PC-3 (cell line): ENCODE measurements around the gene LRRC40. TPM values are rescaled to one million over a fixed set of nuclear protein-coding genes. Genes with fewer than 3 reads are reported as not detected.
"Not testable (repeated sequence)": the region's sequence is repeated elsewhere in the genome, so short reads cannot be mapped to it uniquely, and the experiment has no call there.

ENCODE experiments used
- ATAC-seq: fragments of 200-7000 bp; cut with Tn5 transposase; 2 replicates; pipeline ENCODE4 v1.9.1; 2020; ENCODE audit warnings: mild to moderate bottlenecking, moderate library complexity
- BruUV-seq: library from RNA; stranded (reverse); fragments of 400-500 nt; replicated peaks from 2 replicates; lab custom pipeline; 2021; lab: Mats Ljungman, UMichigan
- CTCF ChIA-PET: fragments of 300-600 bp; sonication (Branson Sonifier 250); formaldehyde crosslinking; loops from one replicate; lab custom pipeline; 2022; ENCODE audit warnings: antibody characterized with exemption; lab: Charles Lee
- POLR2A ChIA-PET: fragments of 300-600 bp; sonication (Branson Sonifier 250); formaldehyde crosslinking; loops from one replicate; lab custom pipeline; 2022; ENCODE audit warnings: antibody characterized with exemption; ENCODE audit not compliant: unreplicated experiment; lab: Charles Lee
- DNase-seq: peaks from one replicate; pipeline ENCODE4 v3.0.0-alpha.2; 2015
- H2AFZ ChIP-seq: fragments of 300-600 bp; sonication (generic); 2 replicates; pipeline ENCODE4 v1.6.0; 2016; ENCODE audit warnings: antibody characterized with exemption, low read length
- H3F3A ChIP-seq: fragments of 300-600 bp; sonication (generic); one replicate; pipeline ENCODE4 v1.6.0; 2017; ENCODE audit warnings: antibody characterized with exemption, low read length, control low read depth, mild to moderate bottlenecking; ENCODE audit not compliant: unreplicated experiment
- H3K27ac ChIP-seq: fragments of 300-600 bp; sonication (generic); 2 replicates; pipeline ENCODE4 v1.5.1; 2016; ENCODE audit warnings: mild to moderate bottlenecking, low read length
- H3K27me3 ChIP-seq: fragments of 300-600 bp; sonication (generic); 2 replicates; pipeline ENCODE4 v1.6.1; 2016; ENCODE audit warnings: low read length, mixed read lengths
- H3K36me3 ChIP-seq: fragments of 300-600 bp; sonication (generic); 2 replicates; pipeline ENCODE4 v1.6.1; 2016; ENCODE audit warnings: low read depth, mixed run types, low read length, mixed read lengths
- H3K4me1 ChIP-seq: fragments of 300-600 bp; sonication (generic); 2 replicates; pipeline ENCODE4 v1.5.1; 2016; ENCODE audit warnings: low read length; ENCODE audit not compliant: insufficient read depth
- H3K4me2 ChIP-seq: fragments of 300-600 bp; sonication (generic); 2 replicates; pipeline ENCODE4 v1.6.0; 2016; ENCODE audit warnings: low read length
- H3K4me3 ChIP-seq: fragments of 300-600 bp; sonication (generic); 2 replicates; pipeline ENCODE4 v1.5.1; 2016; ENCODE audit warnings: mild to moderate bottlenecking, low read length, mixed read lengths
- H3K79me2 ChIP-seq: fragments of 300-600 bp; sonication (generic); 2 replicates; pipeline ENCODE4 v1.6.1; 2017; ENCODE audit warnings: low read length, mixed read lengths
- H3K9ac ChIP-seq: fragments of 300-600 bp; sonication (generic); 2 replicates; pipeline ENCODE4 v1.6.0; 2016; ENCODE audit warnings: mild to moderate bottlenecking, low read length
- H3K9me2 ChIP-seq: fragments of 300-600 bp; sonication (generic); replicated peaks from 2 replicates; pipeline ENCODE4 v1.6.1; 2016; ENCODE audit warnings: mixed run types, low read length, mixed read lengths
- H3K9me3 ChIP-seq: fragments of 300-600 bp; sonication (generic); 2 replicates; pipeline ENCODE4 v1.6.1; 2016; ENCODE audit warnings: low read length, mixed read lengths
- H4K20me1 ChIP-seq: fragments of 300-600 bp; sonication (generic); 2 replicates; pipeline ENCODE4 v1.6.1; 2016; ENCODE audit warnings: low read length, mixed read lengths
- EZH2 ChIP-seq: fragments of 300-600 bp; sonication (generic); IDR thresholded peaks from one replicate; pipeline ENCODE4 v1.6.1; 2017; ENCODE audit warnings: antibody characterized with exemption, mild to moderate bottlenecking, low read length; ENCODE audit not compliant: unreplicated experiment
- EZH2phosphoT487 ChIP-seq: fragments of 300-600 bp; sonication (generic); IDR thresholded peaks from 2 replicates; pipeline ENCODE4 v1.6.1; 2018; ENCODE audit warnings: mild to moderate bottlenecking, antibody characterized with exemption, low read length, borderline replicate concordance
- intact Hi-C: fragments of 100-400 bp; cut with micrococcal nuclease; formaldehyde crosslinking; loops from 2 replicates; pipeline ENCODE4 v1.9.0; 2023
- total RNA-seq: library from RNA; depleted of rRNA; stranded (reverse); fragments of >200 nt; gene quantifications from 2 replicates; pipeline ENCODE4 v1.2.3, GENCODE V29; 2014
- TF ChIP-seq, protein P1 (sequence below): fragments of 300-600 bp; sonication (generic); conservative IDR thresholded peaks from 2 replicates; pipeline ENCODE4 v1.5.1; 2017; ENCODE audit warnings: antibody characterized with exemption, low read depth, mild to moderate bottlenecking, low read length

LRRC40 gene
- total RNA-seq, 1 experiment from 2014 or later, result 18.4 TPM

DNA sequence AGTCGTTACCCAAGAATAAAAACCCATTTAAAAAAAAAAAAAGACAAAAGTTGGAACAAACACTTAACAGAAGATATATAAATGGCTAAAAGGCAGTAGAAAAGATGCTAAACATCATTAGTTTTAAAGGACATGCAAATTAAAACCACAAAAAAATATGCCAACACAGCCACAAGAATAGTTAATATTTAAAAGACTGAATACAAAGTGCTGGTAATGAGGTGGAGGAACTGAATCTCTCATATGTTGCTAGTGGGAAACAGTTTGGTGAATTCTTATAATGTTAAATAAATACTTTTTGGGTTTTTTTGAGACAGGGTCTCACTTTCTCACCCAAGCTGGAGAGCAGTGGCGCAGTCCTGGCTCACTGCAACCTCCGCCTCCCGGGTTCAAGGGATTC, 10.0 kb downstream of the LRRC40 start:
- Histone ChIP-seq H3K36me3 (no peaks in the 10 kb centered on the region), H3K9me2 (no peaks in the 10 kb centered on the region), H3K79me2 (peaks cover 50% of the 10 kb centered on the region), H3K9ac (no peak overlapping the region), H3K4me1 (no peaks in the 10 kb centered on the region), H3K4me3 (no peak overlapping the region), H3F3A (no peaks in the 10 kb centered on the region), H3K27ac (no peak overlapping the region), H3K4me2 (no peak overlapping the region), H3K9me3 (no peaks in the 10 kb centered on the region), H3K27me3 (no peaks in the 10 kb centered on the region), H4K20me1 (no peaks in the 10 kb centered on the region), H2AFZ (no peak overlapping the region)
- intact Hi-C loops, result no loop called here
- DNase-seq (no peak), ATAC-seq (no peak)
- no TSS peak for BruUV-seq
- ChIA-PET CTCF (no interaction called here), POLR2A (no interaction called here)
- TF ChIP-seq EZH2phosphoT487 (no peak), EZH2 (no peak)
- TF ChIP-seq, protein P1, sequence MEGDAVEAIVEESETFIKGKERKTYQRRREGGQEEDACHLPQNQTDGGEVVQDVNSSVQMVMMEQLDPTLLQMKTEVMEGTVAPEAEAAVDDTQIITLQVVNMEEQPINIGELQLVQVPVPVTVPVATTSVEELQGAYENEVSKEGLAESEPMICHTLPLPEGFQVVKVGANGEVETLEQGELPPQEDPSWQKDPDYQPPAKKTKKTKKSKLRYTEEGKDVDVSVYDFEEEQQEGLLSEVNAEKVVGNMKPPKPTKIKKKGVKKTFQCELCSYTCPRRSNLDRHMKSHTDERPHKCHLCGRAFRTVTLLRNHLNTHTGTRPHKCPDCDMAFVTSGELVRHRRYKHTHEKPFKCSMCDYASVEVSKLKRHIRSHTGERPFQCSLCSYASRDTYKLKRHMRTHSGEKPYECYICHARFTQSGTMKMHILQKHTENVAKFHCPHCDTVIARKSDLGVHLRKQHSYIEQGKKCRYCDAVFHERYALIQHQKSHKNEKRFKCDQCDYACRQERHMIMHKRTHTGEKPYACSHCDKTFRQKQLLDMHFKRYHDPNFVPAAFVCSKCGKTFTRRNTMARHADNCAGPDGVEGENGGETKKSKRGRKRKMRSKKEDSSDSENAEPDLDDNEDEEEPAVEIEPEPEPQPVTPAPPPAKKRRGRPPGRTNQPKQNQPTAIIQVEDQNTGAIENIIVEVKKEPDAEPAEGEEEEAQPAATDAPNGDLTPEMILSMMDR, result no peak

GRCh38 chr1:70194601-70195000, 10.8 kb downstream of the LRRC40 start:
- intact Hi-C loops, result no loop called here

GRCh38 chr1:70192446-70192845, 12.9 kb downstream of the LRRC40 start:
- H3F3A ChIP-seq, H3K4me3 ChIP-seq, H3K9me3 ChIP-seq, H2AFZ ChIP-seq, H3K4me1 ChIP-seq, H3K4me2 ChIP-seq, BruUV-seq, H3K27me3 ChIP-seq, DNase-seq, ATAC-seq, H4K20me1 ChIP-seq, H3K27ac ChIP-seq, CTCF ChIA-PET, H3K9me2 ChIP-seq, intact Hi-C loops, H3K36me3 ChIP-seq, H3K9ac ChIP-seq: not testable (repeated sequence)
- peaks cover 32% of the 10 kb centered on the region for H3K79me2 ChIP-seq
- POLR2A ChIA-PET, result interaction anchor here (0.6 kb wide), 1 partner anchor 9 kb away, joined by 6 read pairs; no protein-coding TSS in a partner anchor

More at GRCh38 chr1:70194601-70195000, 10.8 kb downstream of the LRRC40 start:
- no peak overlapping the region for H3K27ac ChIP-seq
- CTCF ChIA-PET, result no interaction called here
- no TSS peak for BruUV-seq
- no peaks in the 10 kb centered on the region for H3F3A ChIP-seq
- H3K4me3 ChIP-seq, result no peak overlapping the region
- H3K4me2 ChIP-seq, result no peak overlapping the region
- TF ChIP-seq EZH2phosphoT487 (no peak), EZH2 (no peak)
- TF ChIP-seq, protein P1, result no peak
- no peaks in the 10 kb centered on the region for H4K20me1 ChIP-seq
- DNase-seq (no peak), ATAC-seq (no peak)
- no peaks in the 10 kb centered on the region for H3K36me3 ChIP-seq
- no peaks in the 10 kb centered on the region for H3K9me3 ChIP-seq
- no peak overlapping the region for H3K9ac ChIP-seq
- POLR2A ChIA-PET, result no interaction called here
- no peaks in the 10 kb centered on the region for H3K9me2 ChIP-seq
- H3K27me3 ChIP-seq, result no peaks in the 10 kb centered on the region
- no peaks in the 10 kb centered on the region for H3K4me1 ChIP-seq
- peaks cover 43% of the 10 kb centered on the region for H3K79me2 ChIP-seq
- no peak overlapping the region for H2AFZ ChIP-seq
